COR-L47 (cell line): ENCODE data around the gene LBP.
"Not testable (repeated sequence)": the region's sequence is repeated elsewhere in the genome, so short reads cannot be mapped to it uniquely, and the experiment has no call there.

ENCODE experiments used
- DNase-seq: peaks from one replicate; lab custom pipeline; 2025; lab: John Stamatoyannopoulos, UW

Gene LBP

GRCh38 chr20:38350879-38351775 lies 4.8 kb downstream of the LBP start:
- no peak for DNase-seq

GRCh38 chr20:38353316-38353715 lies 7.0 kb downstream of the LBP start:
- DNase-seq, result no peak

- no peak for DNase-seq
Observed at GRCh38 chr20:38354227-38354626, 7.9 kb downstream of the LBP start.

- DNase-seq, result no peak
Observed at GRCh38 chr20:38355161-38356012, 9.1 kb downstream of the LBP start.

GRCh38 chr20:38357653-38358207 lies 11.4 kb downstream of the LBP start:
- no peak for DNase-seq

GRCh38 chr20:38358556-38358955 lies 12.3 kb downstream of the LBP start:
- DNase-seq, result no peak

GRCh38 chr20:38363004-38363747 lies 16.9 kb downstream of the LBP start:
- DNase-seq, result no peak

- DNase-seq, result no peak
Observed at GRCh38 chr20:38369389-38369788, 23.1 kb downstream of the LBP start.

GRCh38 chr20:38372806-38373205 lies 26.5 kb downstream of the LBP start:
- no peak for DNase-seq

- DNase-seq, result no peak
Observed at GRCh38 chr20:38373231-38373867, 27.1 kb downstream of the LBP start.

- DNase-seq, result no peak
Observed at GRCh38 chr20:38373898-38374297, 27.6 kb downstream of the LBP start.

GRCh38 chr20:38377039-38377685 lies 30.9 kb downstream of the LBP start:
- DNase-seq, result no peak

- not testable (repeated sequence) for DNase-seq
Observed at GRCh38 chr20:38377838-38378237, 31.6 kb downstream of the LBP start.

GRCh38 chr20:38383147-38383546 lies 36.9 kb downstream of the LBP start:
- no peak for DNase-seq

- no peak for DNase-seq
Observed at GRCh38 chr20:38386004-38386403, 39.7 kb downstream of the LBP start.

- no peak for DNase-seq
Observed at GRCh38 chr20:38386851-38387250, 40.6 kb downstream of the LBP start.

GRCh38 chr20:38387953-38388352 lies 41.7 kb downstream of the LBP start:
- DNase-seq, result no peak

- DNase-seq, result no peak
Observed at GRCh38 chr20:38392356-38392755, 46.1 kb downstream of the LBP start.

GRCh38 chr20:38393259-38393658 lies 47.0 kb downstream of the LBP start:
- DNase-seq, result no peak

GRCh38 chr20:38395165-38395564 lies 48.9 kb downstream of the LBP start:
- no peak for DNase-seq
